ENCODE data around the gene GPR37L1.
"Not testable (repeated sequence)": the region's sequence is repeated elsewhere in the genome, so short reads cannot be mapped to it uniquely, and the experiment has no call there.

DNA sequence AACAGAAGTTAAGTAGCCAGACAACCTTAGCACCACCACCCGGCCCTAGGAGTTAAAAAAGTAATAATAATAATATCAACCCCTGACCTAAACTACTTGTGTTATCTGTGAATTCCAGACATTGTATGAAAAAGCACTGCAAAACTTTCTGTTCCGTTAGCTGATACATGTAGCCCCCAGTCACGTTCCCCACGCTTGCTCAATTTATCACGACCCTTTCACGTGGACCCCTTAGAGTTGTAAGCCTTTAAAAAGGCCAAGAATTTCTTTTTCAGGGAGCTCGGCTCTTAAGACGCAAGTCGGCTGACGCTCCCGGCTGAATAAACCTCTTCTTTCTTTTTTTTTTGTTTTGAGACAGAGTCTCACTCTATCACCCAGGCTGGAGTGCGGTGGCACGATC, 44.3 kb downstream of the GPR37L1 start:
- not testable (repeated sequence) for TF ChIP-seq POLR2A (IDR thresholded peaks at IDR 0.05)
- TF ChIP-seq, protein P1, sequence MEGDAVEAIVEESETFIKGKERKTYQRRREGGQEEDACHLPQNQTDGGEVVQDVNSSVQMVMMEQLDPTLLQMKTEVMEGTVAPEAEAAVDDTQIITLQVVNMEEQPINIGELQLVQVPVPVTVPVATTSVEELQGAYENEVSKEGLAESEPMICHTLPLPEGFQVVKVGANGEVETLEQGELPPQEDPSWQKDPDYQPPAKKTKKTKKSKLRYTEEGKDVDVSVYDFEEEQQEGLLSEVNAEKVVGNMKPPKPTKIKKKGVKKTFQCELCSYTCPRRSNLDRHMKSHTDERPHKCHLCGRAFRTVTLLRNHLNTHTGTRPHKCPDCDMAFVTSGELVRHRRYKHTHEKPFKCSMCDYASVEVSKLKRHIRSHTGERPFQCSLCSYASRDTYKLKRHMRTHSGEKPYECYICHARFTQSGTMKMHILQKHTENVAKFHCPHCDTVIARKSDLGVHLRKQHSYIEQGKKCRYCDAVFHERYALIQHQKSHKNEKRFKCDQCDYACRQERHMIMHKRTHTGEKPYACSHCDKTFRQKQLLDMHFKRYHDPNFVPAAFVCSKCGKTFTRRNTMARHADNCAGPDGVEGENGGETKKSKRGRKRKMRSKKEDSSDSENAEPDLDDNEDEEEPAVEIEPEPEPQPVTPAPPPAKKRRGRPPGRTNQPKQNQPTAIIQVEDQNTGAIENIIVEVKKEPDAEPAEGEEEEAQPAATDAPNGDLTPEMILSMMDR (IDR thresholded peaks at IDR 0.05): not testable (repeated sequence)

All from testis (tissue), 2 donors.